Uterus (tissue), 4 donors: ENCODE measurements around the gene TMEM51. TPM values are rescaled to one million over a fixed set of nuclear protein-coding genes. Genes with fewer than 3 reads are reported as not detected.

Experiments used
- DNase-seq, 2 donors: peaks; one replicate each; pipeline ENCODE4 v3.0.0-alpha.2; 2019 to 2020
- H3K27ac ChIP-seq, 2 donors: fragments of 200-600 bp; sonication (generic); 1 replicate in 1 of 2; 2 replicates in 1 of 2; pipeline ENCODE4 v1.5.1; 2016 to 2018
- H3K27me3 ChIP-seq, 2 donors: fragments of 200-600 bp; sonication (generic); one replicate each; pipeline ENCODE4 v1.5.1; 2018 to 2019; ENCODE audit warnings: control low read depth in 1 of 2
- H3K36me3 ChIP-seq, 2 donors: fragments of 200-600 bp; sonication (generic); one replicate each; pipeline ENCODE4 v1.5.1; 2019; ENCODE audit warnings: control low read depth in 1 of 2
- H3K4me1 ChIP-seq, 2 donors: fragments of 200-600 bp; sonication (generic); one replicate each; pipeline ENCODE4 v1.5.1; 2018 to 2019; ENCODE audit warnings: control low read depth in 1 of 2
- H3K4me3 ChIP-seq, 2 donors: fragments of 200-600 bp; sonication (generic); 1 replicate in 1 of 2; 2 replicates in 1 of 2; pipeline ENCODE4 v1.5.1; 2018 to 2019; ENCODE audit warnings: mild to moderate bottlenecking in 1 of 2
- H3K9me3 ChIP-seq, 2 donors: fragments of 200-600 bp; sonication (generic); one replicate each; pipeline ENCODE4 v1.5.1; 2019; ENCODE audit warnings: control low read depth in 1 of 2
- POLR2A ChIP-seq, 2 donors: fragments of 450-650 bp; IDR thresholded peaks; one replicate each; pipeline ENCODE4 v1.6.1; 2016; ENCODE audit warnings: antibody characterized with exemption in 2 of 2, mild to moderate bottlenecking in 1 of 2, moderate library complexity in 1 of 2
- intact Hi-C: fragments of 100-400 bp; cut with DNase I; formaldehyde crosslinking; loops from one replicate; pipeline ENCODE4 v1.15.1; 2023; ENCODE audit warnings: low total_unique reads
- total RNA-seq, 4 donors: library from RNA; depleted of rRNA in 3 of 4; stranded (reverse); fragments of >200 nt in 3 of 4; gene quantifications; one replicate each; pipeline versions ENCODE4 v1.1.0 to v1.2.4, GENCODE V29; 2014 to 2023
- TF ChIP-seq, protein P1 (sequence below), 4 experiments: fragments of 200-600 bp in 2 of 4; fragments of 450-650 bp in 2 of 4; sonication (generic) in 2 of 4; IDR thresholded peaks; one replicate each; pipeline ENCODE4 v1.5.1; 2016 to 2019; ENCODE audit warnings: antibody characterized with exemption in 4 of 4, mild to moderate bottlenecking in 2 of 4, moderate library complexity in 1 of 4
- donor health status: DM: yes; HTN: yes; CAD: no.

Gene TMEM51
- total RNA-seq, 4 donors from 2014 or later = 1.3 to 45.0 (median 9.9) TPM

DNA sequence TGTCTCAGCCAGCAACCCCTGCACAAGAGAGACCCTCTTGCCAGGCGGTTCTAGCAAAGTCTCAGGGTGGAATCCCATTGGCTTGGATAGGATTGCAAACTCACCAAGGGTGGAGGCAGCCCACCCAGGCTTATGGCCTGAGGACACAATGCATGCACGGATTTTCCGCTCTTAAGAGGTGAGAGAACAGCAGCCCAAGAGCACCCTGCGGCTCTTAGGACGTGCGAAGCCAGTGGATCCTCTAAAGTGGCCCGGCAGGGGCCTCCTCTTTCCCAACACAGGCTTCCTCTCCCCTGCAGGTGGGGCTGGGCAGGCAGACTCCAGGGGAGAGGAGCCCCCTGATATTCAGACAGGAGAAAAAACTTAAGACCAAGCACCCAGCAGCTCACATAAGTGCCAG, 31.2 kb upstream of the TMEM51 start:
- Histone ChIP-seq H3K27ac (no peak overlapping the region), H3K4me3 (no peak overlapping the region), H3K9me3 (no peaks in the 10 kb centered on the region), H3K27me3 (no peaks in the 10 kb centered on the region), H3K4me1 (no peaks in the 10 kb centered on the region), H3K36me3 (no peaks in the 10 kb centered on the region)
- DNase-seq = no peak
- intact Hi-C loops = no loop called here
- TF ChIP-seq, protein P1, sequence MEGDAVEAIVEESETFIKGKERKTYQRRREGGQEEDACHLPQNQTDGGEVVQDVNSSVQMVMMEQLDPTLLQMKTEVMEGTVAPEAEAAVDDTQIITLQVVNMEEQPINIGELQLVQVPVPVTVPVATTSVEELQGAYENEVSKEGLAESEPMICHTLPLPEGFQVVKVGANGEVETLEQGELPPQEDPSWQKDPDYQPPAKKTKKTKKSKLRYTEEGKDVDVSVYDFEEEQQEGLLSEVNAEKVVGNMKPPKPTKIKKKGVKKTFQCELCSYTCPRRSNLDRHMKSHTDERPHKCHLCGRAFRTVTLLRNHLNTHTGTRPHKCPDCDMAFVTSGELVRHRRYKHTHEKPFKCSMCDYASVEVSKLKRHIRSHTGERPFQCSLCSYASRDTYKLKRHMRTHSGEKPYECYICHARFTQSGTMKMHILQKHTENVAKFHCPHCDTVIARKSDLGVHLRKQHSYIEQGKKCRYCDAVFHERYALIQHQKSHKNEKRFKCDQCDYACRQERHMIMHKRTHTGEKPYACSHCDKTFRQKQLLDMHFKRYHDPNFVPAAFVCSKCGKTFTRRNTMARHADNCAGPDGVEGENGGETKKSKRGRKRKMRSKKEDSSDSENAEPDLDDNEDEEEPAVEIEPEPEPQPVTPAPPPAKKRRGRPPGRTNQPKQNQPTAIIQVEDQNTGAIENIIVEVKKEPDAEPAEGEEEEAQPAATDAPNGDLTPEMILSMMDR (IDR thresholded peaks at IDR 0.05) = no peak
- no peak for TF ChIP-seq POLR2A (IDR thresholded peaks at IDR 0.05)

DNA sequence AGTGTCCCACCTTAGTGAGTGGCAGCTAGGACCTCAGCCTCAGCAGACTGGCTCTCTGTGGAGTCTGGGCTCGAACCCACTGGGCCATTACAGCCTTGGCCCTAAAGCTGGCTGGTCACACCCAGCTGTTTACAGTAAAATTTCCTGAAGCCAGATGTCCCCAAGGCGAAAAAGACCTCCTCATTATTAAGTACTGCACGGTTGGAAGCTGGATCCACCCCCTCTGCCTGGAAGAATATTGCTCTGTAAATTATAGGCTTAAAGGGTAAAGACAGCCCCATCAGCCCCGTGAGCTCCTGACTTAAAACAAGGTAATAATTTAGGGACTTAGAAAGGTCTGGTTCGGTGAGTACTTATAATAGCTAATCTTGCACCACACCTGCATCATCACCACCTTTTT, 30.3 kb upstream of the TMEM51 start:
- no peaks in the 10 kb centered on the region for H3K36me3 ChIP-seq
- no peaks in the 10 kb centered on the region for H3K9me3 ChIP-seq
- H3K27me3 ChIP-seq = no peaks in the 10 kb centered on the region
- TF ChIP-seq POLR2A (IDR thresholded peaks at IDR 0.05) = no peak
- TF ChIP-seq, protein P1 (IDR thresholded peaks at IDR 0.05) = no peak
- no peak for DNase-seq
- no peak overlapping the region for H3K4me3 ChIP-seq
- H3K27ac ChIP-seq = no peak overlapping the region
- H3K4me1 ChIP-seq = no peaks in the 10 kb centered on the region
- intact Hi-C loops = no loop called here

DNA sequence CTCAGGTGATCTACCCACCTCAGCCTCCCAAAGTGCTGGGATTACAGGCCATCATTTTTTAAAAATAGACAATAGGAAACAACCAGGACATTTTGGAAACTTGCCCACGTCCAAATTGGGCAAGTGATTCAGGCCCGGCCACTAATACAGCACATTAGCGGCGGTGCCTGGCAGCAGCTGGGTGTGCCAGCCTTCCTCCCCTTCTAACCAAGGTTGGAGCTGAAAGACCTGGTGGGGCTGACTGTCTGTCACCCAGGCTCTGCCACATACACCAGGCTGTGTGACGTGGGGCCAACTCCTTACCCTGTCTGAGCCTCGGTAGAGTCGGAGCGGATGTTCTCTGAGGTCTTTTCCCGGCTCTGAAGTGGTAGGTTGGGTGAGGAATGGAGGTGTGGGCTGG, 29.6 kb upstream of the TMEM51 start:
- H3K4me3 ChIP-seq = no peak overlapping the region
- no peak for DNase-seq
- TF ChIP-seq, protein P1 (IDR thresholded peaks at IDR 0.05) = no peak
- TF ChIP-seq POLR2A (IDR thresholded peaks at IDR 0.05) = no peak
- H3K27me3 ChIP-seq = no peaks in the 10 kb centered on the region
- H3K36me3 ChIP-seq = no peaks in the 10 kb centered on the region
- H3K27ac ChIP-seq = no peak overlapping the region
- intact Hi-C loops = no loop called here
- H3K4me1 ChIP-seq = no peaks in the 10 kb centered on the region
- H3K9me3 ChIP-seq = no peaks in the 10 kb centered on the region

DNA sequence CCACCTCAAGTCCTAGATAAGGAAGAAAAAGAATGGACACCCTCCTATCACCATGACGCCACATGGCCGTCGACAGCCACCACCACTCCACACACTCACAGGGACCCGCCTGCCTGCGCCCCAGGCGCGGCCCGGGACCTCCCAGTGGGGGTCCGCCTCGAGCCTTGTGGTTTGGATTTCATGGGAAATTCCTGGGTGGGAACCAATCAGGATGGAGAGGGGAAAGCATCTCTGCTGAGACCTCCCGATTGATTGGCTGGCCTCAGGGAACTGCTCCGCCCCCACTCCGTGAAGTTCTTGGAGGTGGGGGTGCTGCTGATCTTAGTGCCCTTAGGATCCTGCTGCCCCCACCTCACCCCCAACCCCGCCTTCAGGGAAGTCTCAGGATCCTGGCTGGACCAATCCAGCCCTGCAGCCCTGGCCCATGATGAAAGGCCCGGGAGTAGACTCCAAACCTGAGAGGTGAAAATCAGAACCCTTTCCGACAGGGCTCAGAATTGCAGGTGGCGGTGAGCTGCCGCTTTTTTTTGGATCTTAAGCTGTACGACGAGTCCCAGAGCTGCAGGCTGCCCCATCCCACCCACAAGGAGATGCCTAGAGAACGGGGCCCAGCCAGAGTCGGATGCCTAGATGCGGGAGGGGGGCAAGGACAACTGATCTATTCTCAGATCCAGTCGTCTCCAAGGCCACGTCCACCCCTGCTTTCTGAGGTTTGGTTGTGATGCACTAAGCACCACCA, 29.0 kb upstream of the TMEM51 start:
- intact Hi-C loops = no loop called here
- TF ChIP-seq, protein P1 (IDR thresholded peaks at IDR 0.05) = no peak
- no peak for TF ChIP-seq POLR2A (IDR thresholded peaks at IDR 0.05)
- Histone ChIP-seq H3K4me1 (no peaks in the 10 kb centered on the region), H3K36me3 (no peaks in the 10 kb centered on the region), H3K27ac (no peak overlapping the region), H3K4me3 (no peak overlapping the region), H3K27me3 (no peaks in the 10 kb centered on the region), H3K9me3 (no peaks in the 10 kb centered on the region)
- no peak for DNase-seq

DNA sequence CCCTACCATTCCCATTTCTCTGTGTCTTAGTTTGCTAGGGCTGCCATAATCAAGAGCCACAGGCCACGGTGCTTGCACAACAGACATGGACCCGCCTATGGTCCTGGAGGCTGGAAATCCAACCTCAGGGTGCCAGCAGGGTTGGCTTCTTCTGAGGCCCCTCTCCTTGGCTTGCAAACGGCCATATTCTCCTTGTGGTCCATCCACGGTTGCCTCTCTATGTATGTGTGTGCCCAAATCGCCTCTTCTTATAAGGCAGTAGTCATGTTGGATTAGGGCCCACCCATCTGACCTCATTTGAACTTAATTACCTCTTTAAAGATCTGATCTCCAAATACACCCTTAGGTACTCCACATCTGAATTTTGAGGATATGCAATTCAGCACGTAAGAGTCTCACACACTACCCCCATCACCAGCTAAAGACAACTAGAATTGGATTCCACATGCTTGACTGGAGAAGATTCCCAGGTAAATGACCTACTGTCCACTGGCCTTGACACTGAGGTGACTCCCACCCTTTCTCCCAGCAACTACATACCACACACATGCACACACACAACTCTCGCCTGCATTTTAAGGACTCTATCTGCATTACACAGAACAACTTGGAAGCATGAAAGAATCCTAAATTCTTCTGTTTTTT, 28.3 kb upstream of the TMEM51 start:
- H3K4me1 ChIP-seq = no peaks in the 10 kb centered on the region
- no peak overlapping the region for H3K4me3 ChIP-seq
- H3K27ac ChIP-seq = no peak overlapping the region
- no peak for TF ChIP-seq POLR2A (IDR thresholded peaks at IDR 0.05)
- TF ChIP-seq, protein P1 (IDR thresholded peaks at IDR 0.05) = no peak
- no peak for DNase-seq
- H3K9me3 ChIP-seq = no peaks in the 10 kb centered on the region
- no peaks in the 10 kb centered on the region for H3K27me3 ChIP-seq
- intact Hi-C loops = no loop called here
- H3K36me3 ChIP-seq = no peaks in the 10 kb centered on the region
